GM23338 (cell line): ENCODE data around the gene TSC22D2. TPM values are rescaled to one million over a fixed set of nuclear protein-coding genes. Genes with fewer than 3 reads are reported as not detected.

ENCODE experiments used
- ATAC-seq: fragments of 200-7000 bp; cut with Tn5 transposase; 3 replicates; pipeline ENCODE4 v1.9.1; 2020
- DNase-seq: peaks from one replicate; pipeline ENCODE4 v3.0.0-alpha.2; 2015; ENCODE audit warnings: low spot score
- H2AFZ ChIP-seq: fragments of 200-600 bp; sonication (generic); 2 replicates; pipeline ENCODE4 v1.8.0; 2016; ENCODE audit warnings: antibody characterized with exemption, mild to moderate bottlenecking, moderate library complexity
- H3F3A ChIP-seq: fragments of 200-600 bp; sonication (generic); replicated peaks from 2 replicates; pipeline ENCODE4 v1.8.0; 2017; ENCODE audit warnings: antibody characterized with exemption, mixed run types, low read depth
- H3K27ac ChIP-seq: fragments of 200-600 bp; sonication (generic); 2 replicates; pipeline ENCODE4 v1.6.1; 2016; ENCODE audit warnings: low read depth
- H3K27me3 ChIP-seq: fragments of 200-600 bp; sonication (generic); 2 replicates; pipeline ENCODE4 v1.8.0; 2016; ENCODE audit warnings: mild to moderate bottlenecking, mixed run types, moderate library complexity; ENCODE audit not compliant: insufficient read depth
- H3K36me3 ChIP-seq: fragments of 200-600 bp; sonication (generic); 2 replicates; pipeline ENCODE4 v1.8.0; 2016; ENCODE audit warnings: mild to moderate bottlenecking; ENCODE audit not compliant: insufficient read depth
- H3K4me1 ChIP-seq: fragments of 200-600 bp; sonication (generic); 2 replicates; pipeline ENCODE4 v1.8.0; 2016; ENCODE audit warnings: mild to moderate bottlenecking, moderate library complexity; ENCODE audit not compliant: insufficient read depth
- H3K4me2 ChIP-seq: fragments of 200-600 bp; sonication (generic); 2 replicates; pipeline ENCODE4 v1.7.1; 2017; ENCODE audit warnings: mixed run types
- H3K4me3 ChIP-seq: fragments of 200-600 bp; sonication (generic); 2 replicates; pipeline ENCODE4 v1.6.1; 2016; ENCODE audit warnings: mixed run types
- H3K79me2 ChIP-seq: fragments of 200-600 bp; sonication (generic); replicated peaks from 2 replicates; pipeline ENCODE4 v1.8.0; 2017; ENCODE audit warnings: mild to moderate bottlenecking; ENCODE audit not compliant: insufficient read depth
- H3K9me2 ChIP-seq: fragments of 200-600 bp; sonication (generic); 2 replicates; pipeline ENCODE4 v1.8.0; 2017; ENCODE audit not compliant: insufficient read depth
- H4K20me1 ChIP-seq: fragments of 200-600 bp; sonication (generic); replicated peaks from 2 replicates; pipeline ENCODE4 v1.8.0; 2017; ENCODE audit warnings: mild to moderate bottlenecking; ENCODE audit not compliant: insufficient read depth
- H3K27ac Mint-ChIP-seq: 2 replicates; pipeline ENCODE4 v1.8.0; 2020; ENCODE audit warnings: inconsistent platforms, mild to moderate bottlenecking, moderate library complexity, mixed read lengths
- H3K27me3 Mint-ChIP-seq: 3 replicates; pipeline ENCODE4 v1.8.0; 2022; ENCODE audit warnings: low read depth, mild to moderate bottlenecking, moderate library complexity, mixed read lengths, inconsistent platforms; ENCODE audit not compliant: insufficient read depth, poor library complexity
- H3K36me3 Mint-ChIP-seq: 3 replicates; pipeline ENCODE4 v1.8.0; 2021; ENCODE audit warnings: low read depth, mild to moderate bottlenecking, inconsistent platforms, moderate library complexity, mixed read lengths
- H3K4me1 Mint-ChIP-seq: 3 replicates; pipeline ENCODE4 v1.8.0; 2020; ENCODE audit warnings: mild to moderate bottlenecking, inconsistent platforms, mixed read lengths
- H3K4me3 Mint-ChIP-seq: 3 replicates; pipeline ENCODE4 v1.8.0; 2021; ENCODE audit warnings: moderate library complexity, mild to moderate bottlenecking, inconsistent platforms, mixed read lengths
- H3K9me3 Mint-ChIP-seq: 3 replicates; pipeline ENCODE4 v1.8.0; 2020; ENCODE audit warnings: moderate library complexity, mild to moderate bottlenecking, inconsistent platforms, mixed read lengths
- EZH2phosphoT487 ChIP-seq: fragments of 200-600 bp; sonication (generic); IDR thresholded peaks from one replicate; pipeline ENCODE4 v1.8.1; 2018; ENCODE audit warnings: antibody characterized with exemption; ENCODE audit not compliant: unreplicated experiment
- POLR2AphosphoS5 ChIP-seq: IDR thresholded peaks from 2 replicates; pipeline ENCODE4 v1.6.1; 2016; ENCODE audit warnings: antibody characterized with exemption, low read depth
- ZNF114 ChIP-seq: fragments of 250-450 bp; sonication (Bioruptor Pico); IDR thresholded peaks from 2 replicates; pipeline ENCODE4 v1.5.0; 2020; ENCODE audit warnings: mild to moderate bottlenecking, moderate library complexity
- ZNF331 ChIP-seq: fragments of 250-450 bp; sonication (Bioruptor Pico); IDR thresholded peaks from 2 replicates; pipeline ENCODE4 v1.5.0; 2020; ENCODE audit warnings: low read depth, mild to moderate bottlenecking, moderate library complexity
- polyA plus RNA-seq: library from polyadenylated mRNA; unstranded; fragments of >200 nt; fragmentation: Nextera tagmentation; extraction: Ambion mirVana; gene quantifications from 2 replicates; pipeline ENCODE4 v1.2.1, GENCODE V29; 2016
- total RNA-seq: library from RNA; depleted of rRNA; stranded (reverse); fragments of >200 nt; shearing (Covaris generic); gene quantifications from 2 replicates; pipeline ENCODE4 v1.2.3, GENCODE V29; 2014
- TF ChIP-seq, protein P1 (sequence below): IDR thresholded peaks from 2 replicates; pipeline ENCODE4 v1.6.1; 2016; ENCODE audit warnings: antibody characterized with exemption
- TF ChIP-seq, protein P2 (sequence below): fragments of 250-450 bp; sonication (Bioruptor Pico); IDR thresholded peaks from 2 replicates; pipeline ENCODE4 v1.5.0; 2020; ENCODE audit warnings: mild to moderate bottlenecking, moderate library complexity
- TF ChIP-seq, protein P3 (sequence below): IDR thresholded peaks from one replicate; pipeline ENCODE4 v1.6.1; 2018; ENCODE audit warnings: antibody characterized with exemption; ENCODE audit not compliant: unreplicated experiment

TSC22D2 gene
- total and polyA plus RNA-seq, 2 experiments from 2014 or later = 18.6 to 34.2 TPM

DNA sequence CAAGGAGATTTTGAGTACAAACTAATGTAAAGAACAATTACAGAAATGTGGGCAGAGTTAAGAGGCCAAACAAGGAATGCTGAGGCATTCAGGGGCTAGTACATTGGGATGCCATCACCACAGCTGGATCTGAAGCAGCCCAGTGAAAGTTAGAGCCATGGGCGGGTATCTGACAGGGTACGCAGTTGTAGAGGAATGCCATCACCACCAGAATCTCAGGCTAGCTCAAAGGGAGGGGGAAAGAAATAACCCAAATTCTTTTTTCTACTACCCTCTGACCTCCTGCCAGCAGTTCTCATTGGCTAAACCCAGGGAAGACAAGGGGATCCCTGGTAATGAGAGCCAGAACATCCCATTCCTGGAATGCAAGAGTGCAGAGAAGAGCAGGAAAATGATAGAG is 9.0 kb upstream of the TSC22D2 start (continued):
- TF ChIP-seq ZNF331 (no peak), EZH2phosphoT487 (no peak), POLR2AphosphoS5 (no peak)
- TF ChIP-seq, protein P1, sequence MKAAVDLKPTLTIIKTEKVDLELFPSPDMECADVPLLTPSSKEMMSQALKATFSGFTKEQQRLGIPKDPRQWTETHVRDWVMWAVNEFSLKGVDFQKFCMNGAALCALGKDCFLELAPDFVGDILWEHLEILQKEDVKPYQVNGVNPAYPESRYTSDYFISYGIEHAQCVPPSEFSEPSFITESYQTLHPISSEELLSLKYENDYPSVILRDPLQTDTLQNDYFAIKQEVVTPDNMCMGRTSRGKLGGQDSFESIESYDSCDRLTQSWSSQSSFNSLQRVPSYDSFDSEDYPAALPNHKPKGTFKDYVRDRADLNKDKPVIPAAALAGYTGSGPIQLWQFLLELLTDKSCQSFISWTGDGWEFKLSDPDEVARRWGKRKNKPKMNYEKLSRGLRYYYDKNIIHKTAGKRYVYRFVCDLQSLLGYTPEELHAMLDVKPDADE = no peak
- TF ChIP-seq, protein P2, sequence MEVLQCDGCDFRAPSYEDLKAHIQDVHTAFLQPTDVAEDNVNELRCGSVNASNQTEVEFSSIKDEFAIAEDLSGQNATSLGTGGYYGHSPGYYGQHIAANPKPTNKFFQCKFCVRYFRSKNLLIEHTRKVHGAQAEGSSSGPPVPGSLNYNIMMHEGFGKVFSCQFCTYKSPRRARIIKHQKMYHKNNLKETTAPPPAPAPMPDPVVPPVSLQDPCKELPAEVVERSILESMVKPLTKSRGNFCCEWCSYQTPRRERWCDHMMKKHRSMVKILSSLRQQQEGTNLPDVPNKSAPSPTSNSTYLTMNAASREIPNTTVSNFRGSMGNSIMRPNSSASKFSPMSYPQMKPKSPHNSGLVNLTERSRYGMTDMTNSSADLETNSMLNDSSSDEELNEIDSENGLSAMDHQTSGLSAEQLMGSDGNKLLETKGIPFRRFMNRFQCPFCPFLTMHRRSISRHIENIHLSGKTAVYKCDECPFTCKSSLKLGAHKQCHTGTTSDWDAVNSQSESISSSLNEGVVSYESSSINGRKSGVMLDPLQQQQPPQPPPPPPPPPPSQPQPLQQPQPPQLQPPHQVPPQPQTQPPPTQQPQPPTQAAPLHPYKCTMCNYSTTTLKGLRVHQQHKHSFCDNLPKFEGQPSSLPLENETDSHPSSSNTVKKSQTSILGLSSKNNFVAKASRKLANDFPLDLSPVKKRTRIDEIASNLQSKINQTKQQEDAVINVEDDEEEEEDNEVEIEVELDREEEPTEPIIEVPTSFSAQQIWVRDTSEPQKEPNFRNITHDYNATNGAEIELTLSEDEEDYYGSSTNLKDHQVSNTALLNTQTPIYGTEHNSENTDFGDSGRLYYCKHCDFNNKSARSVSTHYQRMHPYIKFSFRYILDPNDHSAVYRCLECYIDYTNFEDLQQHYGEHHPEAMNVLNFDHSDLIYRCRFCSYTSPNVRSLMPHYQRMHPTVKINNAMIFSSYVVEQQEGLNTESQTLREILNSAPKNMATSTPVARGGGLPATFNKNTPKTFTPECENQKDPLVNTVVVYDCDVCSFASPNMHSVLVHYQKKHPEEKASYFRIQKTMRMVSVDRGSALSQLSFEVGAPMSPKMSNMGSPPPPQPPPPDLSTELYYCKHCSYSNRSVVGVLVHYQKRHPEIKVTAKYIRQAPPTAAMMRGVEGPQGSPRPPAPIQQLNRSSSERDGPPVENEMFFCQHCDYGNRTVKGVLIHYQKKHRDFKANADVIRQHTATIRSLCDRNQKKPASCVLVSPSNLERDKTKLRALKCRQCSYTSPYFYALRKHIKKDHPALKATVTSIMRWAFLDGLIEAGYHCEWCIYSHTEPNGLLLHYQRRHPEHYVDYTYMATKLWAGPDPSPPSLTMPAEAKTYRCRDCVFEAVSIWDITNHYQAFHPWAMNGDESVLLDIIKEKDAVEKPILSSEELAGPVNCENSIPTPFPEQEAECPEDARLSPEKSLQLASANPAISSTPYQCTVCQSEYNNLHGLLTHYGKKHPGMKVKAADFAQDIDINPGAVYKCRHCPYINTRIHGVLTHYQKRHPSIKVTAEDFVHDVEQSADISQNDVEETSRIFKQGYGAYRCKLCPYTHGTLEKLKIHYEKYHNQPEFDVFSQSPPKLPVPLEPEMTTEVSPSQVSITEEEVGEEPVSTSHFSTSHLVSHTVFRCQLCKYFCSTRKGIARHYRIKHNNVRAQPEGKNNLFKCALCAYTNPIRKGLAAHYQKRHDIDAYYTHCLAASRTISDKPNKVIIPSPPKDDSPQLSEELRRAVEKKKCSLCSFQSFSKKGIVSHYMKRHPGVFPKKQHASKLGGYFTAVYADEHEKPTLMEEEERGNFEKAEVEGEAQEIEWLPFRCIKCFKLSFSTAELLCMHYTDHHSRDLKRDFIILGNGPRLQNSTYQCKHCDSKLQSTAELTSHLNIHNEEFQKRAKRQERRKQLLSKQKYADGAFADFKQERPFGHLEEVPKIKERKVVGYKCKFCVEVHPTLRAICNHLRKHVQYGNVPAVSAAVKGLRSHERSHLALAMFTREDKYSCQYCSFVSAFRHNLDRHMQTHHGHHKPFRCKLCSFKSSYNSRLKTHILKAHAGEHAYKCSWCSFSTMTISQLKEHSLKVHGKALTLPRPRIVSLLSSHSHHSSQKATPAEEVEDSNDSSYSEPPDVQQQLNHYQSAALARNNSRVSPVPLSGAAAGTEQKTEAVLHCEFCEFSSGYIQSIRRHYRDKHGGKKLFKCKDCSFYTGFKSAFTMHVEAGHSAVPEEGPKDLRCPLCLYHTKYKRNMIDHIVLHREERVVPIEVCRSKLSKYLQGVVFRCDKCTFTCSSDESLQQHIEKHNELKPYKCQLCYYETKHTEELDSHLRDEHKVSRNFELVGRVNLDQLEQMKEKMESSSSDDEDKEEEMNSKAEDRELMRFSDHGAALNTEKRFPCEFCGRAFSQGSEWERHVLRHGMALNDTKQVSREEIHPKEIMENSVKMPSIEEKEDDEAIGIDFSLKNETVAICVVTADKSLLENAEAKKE (CRISPR knock-in tag) = no peak

DNA sequence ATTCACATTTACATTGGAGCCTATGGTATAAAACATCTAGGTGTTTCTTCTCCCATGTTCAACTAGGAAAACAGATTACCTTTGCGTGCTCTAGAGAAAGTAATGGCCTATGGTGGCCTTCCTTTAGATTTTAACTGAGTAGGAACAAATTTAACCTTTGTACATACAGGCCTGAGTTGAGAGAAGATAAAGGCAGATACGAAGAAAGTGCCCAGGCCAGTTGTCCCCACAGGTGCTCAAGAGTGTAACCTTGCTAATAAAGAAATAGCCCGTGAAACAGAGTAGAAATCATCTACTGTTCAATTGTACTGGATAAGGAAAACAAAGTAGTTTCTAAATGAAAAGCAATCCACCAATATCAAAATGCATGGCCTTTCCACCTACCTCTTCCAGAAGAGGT is 6.8 kb upstream of the TSC22D2 start:
- H4K20me1 ChIP-seq = no peaks in the 10 kb centered on the region
- no peaks in the 10 kb centered on the region for H3F3A ChIP-seq
- H3K4me1 ChIP-seq = peaks cover 6% of the 10 kb centered on the region; the same call in 1 of the 2 replicates
- H2AFZ ChIP-seq = no peak overlapping the region
- no peaks in the 10 kb centered on the region for H3K9me2 ChIP-seq
- no peak overlapping the region for H3K4me3 ChIP-seq
- H3K27ac ChIP-seq = no peak overlapping the region
- Mint-ChIP-seq H3K27me3 (no peaks in the 10 kb centered on the region), H3K27ac (no peak overlapping the region; the same call in 1 of the 2 replicates), H3K4me3 (no peak overlapping the region), H3K4me1 (peaks cover 20% of the 10 kb centered on the region; the same call in 2 of the 3 replicates), H3K36me3 (no peaks in the 10 kb centered on the region), H3K9me3 (no peaks in the 10 kb centered on the region)
- ATAC-seq (no peak), DNase-seq (no peak)
- no peak overlapping the region for H3K4me2 ChIP-seq
- H3K27me3 ChIP-seq = no peaks in the 10 kb centered on the region
- no peaks in the 10 kb centered on the region for H3K79me2 ChIP-seq
- no peaks in the 10 kb centered on the region for H3K36me3 ChIP-seq
- TF ChIP-seq POLR2AphosphoS5 (no peak), ZNF114 (CRISPR knock-in tag) (no peak)
- TF ChIP-seq, protein P3, sequence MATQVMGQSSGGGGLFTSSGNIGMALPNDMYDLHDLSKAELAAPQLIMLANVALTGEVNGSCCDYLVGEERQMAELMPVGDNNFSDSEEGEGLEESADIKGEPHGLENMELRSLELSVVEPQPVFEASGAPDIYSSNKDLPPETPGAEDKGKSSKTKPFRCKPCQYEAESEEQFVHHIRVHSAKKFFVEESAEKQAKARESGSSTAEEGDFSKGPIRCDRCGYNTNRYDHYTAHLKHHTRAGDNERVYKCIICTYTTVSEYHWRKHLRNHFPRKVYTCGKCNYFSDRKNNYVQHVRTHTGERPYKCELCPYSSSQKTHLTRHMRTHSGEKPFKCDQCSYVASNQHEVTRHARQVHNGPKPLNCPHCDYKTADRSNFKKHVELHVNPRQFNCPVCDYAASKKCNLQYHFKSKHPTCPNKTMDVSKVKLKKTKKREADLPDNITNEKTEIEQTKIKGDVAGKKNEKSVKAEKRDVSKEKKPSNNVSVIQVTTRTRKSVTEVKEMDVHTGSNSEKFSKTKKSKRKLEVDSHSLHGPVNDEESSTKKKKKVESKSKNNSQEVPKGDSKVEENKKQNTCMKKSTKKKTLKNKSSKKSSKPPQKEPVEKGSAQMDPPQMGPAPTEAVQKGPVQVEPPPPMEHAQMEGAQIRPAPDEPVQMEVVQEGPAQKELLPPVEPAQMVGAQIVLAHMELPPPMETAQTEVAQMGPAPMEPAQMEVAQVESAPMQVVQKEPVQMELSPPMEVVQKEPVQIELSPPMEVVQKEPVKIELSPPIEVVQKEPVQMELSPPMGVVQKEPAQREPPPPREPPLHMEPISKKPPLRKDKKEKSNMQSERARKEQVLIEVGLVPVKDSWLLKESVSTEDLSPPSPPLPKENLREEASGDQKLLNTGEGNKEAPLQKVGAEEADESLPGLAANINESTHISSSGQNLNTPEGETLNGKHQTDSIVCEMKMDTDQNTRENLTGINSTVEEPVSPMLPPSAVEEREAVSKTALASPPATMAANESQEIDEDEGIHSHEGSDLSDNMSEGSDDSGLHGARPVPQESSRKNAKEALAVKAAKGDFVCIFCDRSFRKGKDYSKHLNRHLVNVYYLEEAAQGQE = no peak
